Left kidney (tissue), 2 donors: Measurements from ENCODE around the gene SHF. TPM values are rescaled to one million over a fixed set of nuclear protein-coding genes. Genes with fewer than 3 reads are reported as not detected.

Experiments
- DNase-seq: peaks from one replicate; pipeline ENCODE4 v3.0.0-alpha.2; 2013
- polyA plus RNA-seq: library from polyadenylated mRNA; unstranded; fragments of 120-200 nt; gene quantifications from one replicate; pipeline ENCODE4 v1.2.1, GENCODE V29; 2013; ENCODE audit not compliant: insufficient read length

Gene SHF
- polyA plus RNA-seq, 1 donor, result 15.6 TPM

- DNase-seq, result no peak
These were observed 17.9 kb downstream of the SHF start for GRCh38 chr15:45169608-45170480.

GRCh38 chr15:45168751-45169551 is 18.8 kb downstream of the SHF start:
- no peak for DNase-seq

- DNase-seq, result no peak
These were observed 19.5 kb downstream of the SHF start for GRCh38 chr15:45168286-45168685.

- DNase-seq, result no peak
These were observed 20.0 kb downstream of the SHF start for GRCh38 chr15:45167631-45168205.

GRCh38 chr15:45166834-45167630 is 20.7 kb downstream of the SHF start:
- peak; percentile 80 for DNase-seq

GRCh38 chr15:45165536-45165935 is 22.2 kb downstream of the SHF start:
- no peak for DNase-seq

- DNase-seq, result no peak
These were observed 22.9 kb downstream of the SHF start for GRCh38 chr15:45164914-45165313.

- DNase-seq, result no peak
These were observed 24.3 kb downstream of the SHF start for GRCh38 chr15:45163508-45163856.

- peak; percentile 73 for DNase-seq
These were observed 24.8 kb downstream of the SHF start for GRCh38 chr15:45162771-45163507.

GRCh38 chr15:45161666-45162065 is 26.1 kb downstream of the SHF start:
- DNase-seq, result no peak

- DNase-seq, result no peak
These were observed 29.8 kb downstream of the SHF start for GRCh38 chr15:45157974-45158373.

- DNase-seq, result no peak
These were observed 30.9 kb downstream of the SHF start for GRCh38 chr15:45156744-45157455.

- DNase-seq, result no peak
These were observed 32.0 kb downstream of the SHF start for GRCh38 chr15:45155739-45156138.

- DNase-seq, result no peak
These were observed 35.6 kb downstream of the SHF start for GRCh38 chr15:45151998-45152828.

GRCh38 chr15:45150997-45151396 is 36.8 kb downstream of the SHF start:
- no peak for DNase-seq

- DNase-seq, result no peak
These were observed 37.3 kb downstream of the SHF start for GRCh38 chr15:45150481-45150880.

GRCh38 chr15:45149060-45149459 is 38.7 kb downstream of the SHF start:
- no peak for DNase-seq

- no peak for DNase-seq
These were observed 39.4 kb downstream of the SHF start for GRCh38 chr15:45148076-45149059.

GRCh38 chr15:45147606-45148005 is 40.2 kb downstream of the SHF start:
- DNase-seq, result no peak
